ENCODE measurements around the gene PDLIM4.
A peak's percentile ranks its signal among the peaks of the same experiment; 100 is the strongest.

PDLIM4 gene

DNA sequence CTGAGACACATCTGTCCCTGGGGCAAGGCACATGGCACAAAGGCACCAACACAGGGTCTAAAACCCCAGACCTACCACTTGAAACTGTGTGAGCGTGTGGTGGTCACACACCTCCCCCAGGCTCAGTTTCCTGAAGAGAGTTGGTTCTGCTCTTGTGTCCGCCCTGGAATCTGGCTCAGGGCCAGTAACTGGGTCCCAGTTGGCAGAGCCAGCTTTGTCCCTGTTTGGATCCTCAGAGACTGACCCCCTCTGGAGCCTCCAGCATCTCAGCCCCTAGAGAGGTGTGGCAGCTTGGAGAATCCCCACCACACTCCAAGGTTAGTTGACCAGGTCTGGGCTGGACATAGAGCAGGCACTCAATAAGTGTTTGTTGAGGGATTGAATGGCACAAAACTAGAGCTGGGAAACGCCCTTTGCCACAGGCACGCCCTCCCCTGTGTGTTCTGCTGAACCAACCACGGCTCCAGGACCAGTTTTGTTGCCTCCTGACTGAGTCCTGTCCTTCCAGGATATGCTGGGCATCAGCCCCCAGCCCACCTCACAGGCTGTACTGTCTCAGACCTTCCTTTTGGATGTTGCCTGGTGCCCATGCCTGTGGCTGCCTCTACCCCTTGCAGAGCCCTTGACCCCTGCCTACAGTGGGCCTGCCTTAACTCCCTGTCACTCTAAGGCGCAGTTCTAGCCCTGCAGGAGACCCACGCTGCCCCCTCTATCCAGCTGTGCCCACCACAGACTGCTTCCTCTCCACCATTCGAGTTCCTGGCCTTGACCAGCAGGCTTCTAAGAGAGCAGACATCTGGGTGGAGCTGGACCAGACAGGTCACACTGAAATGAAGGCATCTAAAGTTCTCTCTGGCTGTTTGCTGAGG lies 3.8 kb upstream of the PDLIM4 start:
- peak; percentile 10 for DNase-seq (ENCODE audit: extremely low spot score)
- ChIA-PET POLR2A (no interaction called here), CTCF (interaction anchor here (0.7 to 9.0 kb wide), 4 partner anchors 9 to 26 kb away, joined by 3 to 104 read pairs (median 4); no protein-coding TSS in a partner anchor)
- TF ChIP-seq CTCF (IDR thresholded peaks at IDR 0.05; ENCODE audit: control extremely low read depth, extremely low read depth, low read depth, missing control alignments), result no peak

DNA sequence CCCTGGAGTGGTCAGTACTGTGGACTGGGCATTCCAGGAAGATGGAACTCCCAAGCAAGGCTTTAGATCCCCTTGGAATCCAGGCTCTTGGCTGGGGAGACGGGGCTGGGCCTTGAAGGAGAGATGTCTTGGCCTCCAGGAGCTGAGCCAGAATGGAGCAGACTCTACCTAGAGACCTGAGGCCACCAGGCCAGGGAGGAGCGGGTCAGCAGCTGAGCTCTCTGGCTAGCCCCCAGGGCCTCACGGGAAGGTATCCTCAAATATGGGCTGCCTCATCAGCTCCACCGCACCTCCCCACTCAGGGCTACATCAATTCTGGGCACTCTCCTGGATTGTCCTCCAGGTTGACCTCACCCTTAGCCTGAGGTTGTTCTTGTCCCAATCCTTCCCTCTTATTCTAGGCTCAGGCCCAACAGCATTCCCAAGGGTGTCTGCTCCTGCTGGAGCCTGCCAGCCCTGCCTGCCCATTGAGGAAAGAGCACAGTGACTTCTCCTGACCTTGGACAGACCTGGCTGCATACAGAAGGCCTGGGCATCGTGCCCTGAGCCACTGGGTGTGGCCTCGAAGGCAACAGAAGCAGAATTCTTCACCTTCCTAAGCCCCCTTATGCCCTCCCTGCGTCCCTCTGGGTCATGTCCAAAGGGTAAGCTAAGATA lies 3.0 kb upstream of the PDLIM4 start:
- ChIA-PET CTCF (interaction anchor here (0.7 to 9.0 kb wide), 4 partner anchors 8 to 25 kb away, joined by 4 to 104 read pairs (median 6); no protein-coding TSS in a partner anchor), POLR2A (interaction anchor here (0.6 kb wide), 1 partner anchor 30 kb away, joined by 9 read pairs; no protein-coding TSS in a partner anchor)
- DNase-seq (ENCODE audit: extremely low spot score), result no peak
- TF ChIP-seq CTCF (IDR thresholded peaks at IDR 0.05; ENCODE audit: control extremely low read depth, extremely low read depth, low read depth, missing control alignments), result no peak

DNA sequence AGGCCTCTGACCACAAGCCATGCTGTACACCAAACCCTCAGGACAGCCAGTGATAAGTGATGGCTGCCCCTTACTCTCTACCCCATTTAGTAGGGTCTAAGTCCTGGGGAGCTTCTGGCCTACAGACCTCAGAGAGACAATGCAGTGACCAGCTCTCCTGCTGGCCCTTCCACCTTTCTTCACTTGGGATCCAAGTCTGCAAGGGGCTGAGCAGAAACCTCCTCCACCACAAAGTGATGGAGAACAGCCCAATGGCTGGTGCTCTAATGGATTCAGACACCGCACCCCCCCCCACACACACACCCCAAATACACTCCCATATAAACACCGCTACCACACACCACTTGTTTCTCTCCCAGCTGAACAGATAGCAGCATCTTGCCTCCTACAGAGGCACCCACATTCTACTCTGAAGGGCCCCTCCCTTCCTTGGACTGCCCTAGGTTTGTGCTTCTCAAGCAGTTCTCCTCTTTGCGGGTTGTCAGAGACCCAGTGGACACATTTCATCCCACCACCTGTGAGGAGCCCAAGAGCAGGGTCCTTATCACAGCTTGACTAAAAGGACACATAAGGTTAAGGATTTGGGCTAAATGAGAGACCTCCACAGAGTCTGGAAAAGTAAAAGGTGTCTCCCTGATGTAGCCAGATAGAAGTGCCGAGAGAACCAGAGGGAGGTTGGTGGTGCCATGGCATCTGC lies 1.3 kb upstream of the PDLIM4 start:
- ChIA-PET POLR2A (no interaction called here), CTCF (interaction anchor here (1.4 to 9.0 kb wide), 4 partner anchors 10 to 54 kb away, joined by 3 to 104 read pairs (median 6); no protein-coding TSS in a partner anchor)

GRCh38 chr5:132256783-132257130 lies 739 bp upstream of the PDLIM4 start:
- TF ChIP-seq CTCF (IDR thresholded peaks at IDR 0.05; ENCODE audit: control extremely low read depth, extremely low read depth, low read depth, missing control alignments), result no peak
- no peak for DNase-seq (ENCODE audit: extremely low spot score)
- POLR2A ChIA-PET, result no interaction called here

More for the DNA sequence above, 1.3 kb upstream of the PDLIM4 start:
- DNase-seq (ENCODE audit: extremely low spot score), result no peak
- TF ChIP-seq CTCF (IDR thresholded peaks at IDR 0.05; ENCODE audit: control extremely low read depth, extremely low read depth, low read depth, missing control alignments), result no peak

GRCh38 chr5:132258102-132259068 lies 889 bp downstream of the PDLIM4 start:
- TF ChIP-seq CTCF (IDR thresholded peaks at IDR 0.05; ENCODE audit: control extremely low read depth, extremely low read depth, low read depth, missing control alignments), result no peak
- POLR2A ChIA-PET, result no interaction called here
- no peak for DNase-seq (ENCODE audit: extremely low spot score)
- CTCF ChIA-PET, result interaction anchor here (1.0 to 9.0 kb wide), 7 partner anchors 12 to 68 kb away, joined by 3 to 104 read pairs (median 6); no protein-coding TSS in a partner anchor

More at GRCh38 chr5:132256783-132257130, 739 bp upstream of the PDLIM4 start:
- CTCF ChIA-PET, result interaction anchor here (1.5 to 9.0 kb wide), 2 partner anchors 18 to 54 kb away, joined by 3 to 104 read pairs; no protein-coding TSS in a partner anchor

Data from GM10248 (cell line).